ENCODE measurements around the gene RRM2.

The RRM2 gene

DNA sequence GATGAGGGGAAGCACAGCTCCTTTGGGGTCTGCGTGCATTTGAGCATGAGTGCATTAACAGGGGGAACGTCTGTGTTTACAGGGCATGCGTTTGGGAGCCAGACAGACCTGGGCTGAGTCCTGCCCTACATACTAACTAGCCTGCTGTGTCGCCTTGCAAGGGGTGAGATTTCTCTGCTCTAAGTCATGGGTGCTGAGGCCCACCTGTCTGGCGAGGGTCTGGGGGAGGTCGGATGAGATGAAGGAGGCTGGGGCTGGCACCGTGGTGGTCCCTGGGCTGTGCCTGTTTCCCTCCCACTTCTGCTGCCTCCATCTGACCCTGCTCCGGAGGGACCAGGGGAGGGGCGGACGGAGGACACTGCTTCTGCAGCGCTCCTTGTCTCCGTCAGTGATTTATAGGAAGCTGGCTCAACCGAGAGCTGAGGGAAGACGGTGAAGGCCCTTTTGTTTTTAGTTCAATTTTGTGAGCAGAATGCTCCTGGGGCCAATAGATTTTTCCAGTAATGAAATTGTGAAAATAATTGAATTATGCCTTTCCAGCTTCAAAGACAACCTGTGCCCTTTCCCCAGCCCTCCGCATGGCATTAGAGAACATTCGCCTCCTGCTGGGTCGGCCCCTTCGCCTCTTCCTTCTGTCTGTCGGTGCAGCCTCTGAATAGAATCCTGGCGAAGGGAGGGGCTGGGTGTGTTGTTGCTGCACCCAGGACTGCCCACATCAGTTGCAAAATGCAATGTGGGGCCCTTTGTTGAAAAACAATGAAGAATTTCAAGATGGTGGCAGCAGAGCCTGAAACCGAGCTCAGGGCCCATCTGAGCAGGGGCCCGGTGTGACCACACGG lies 49.7 kb downstream of the RRM2 start:
- no peak for DNase-seq

DNA sequence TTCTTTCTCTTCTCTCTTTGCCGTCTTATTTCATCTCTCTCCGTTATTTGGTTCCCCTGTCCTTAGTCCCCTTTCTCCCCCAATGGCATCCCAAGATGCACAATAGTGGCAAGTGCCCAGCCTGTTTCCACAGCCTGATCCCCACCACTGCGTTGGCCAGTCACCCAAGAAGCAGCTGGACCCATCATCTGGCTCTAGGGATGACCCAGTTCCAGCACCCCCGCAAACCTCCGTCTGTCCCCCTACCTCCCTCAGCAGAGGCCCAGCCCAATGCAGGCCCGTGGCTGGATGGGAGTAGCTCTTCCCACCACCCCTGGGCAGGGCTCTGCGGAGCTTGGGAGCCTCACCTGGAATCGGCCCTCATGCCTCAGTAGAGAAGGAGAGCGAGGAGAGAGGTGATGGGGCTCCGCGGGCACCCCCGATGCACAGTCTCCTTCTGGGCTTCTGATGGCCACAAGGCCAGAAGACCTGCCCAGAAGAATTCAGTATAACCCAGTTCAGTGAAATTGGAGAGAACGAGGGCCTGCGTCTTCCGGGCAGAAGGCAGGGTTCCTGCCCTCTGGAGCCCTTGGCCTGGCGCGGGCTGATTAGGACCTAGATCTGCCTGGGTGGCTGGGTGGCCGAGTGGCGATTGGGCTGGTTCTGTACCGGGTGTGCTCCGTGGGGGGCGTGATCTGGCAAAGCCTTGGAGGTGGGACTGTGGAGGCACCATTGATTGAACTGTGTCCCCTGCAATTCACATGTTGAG lies 50.9 kb downstream of the RRM2 start:
- DNase-seq, result no peak

- DNase-seq, result no peak
These were observed 51.6 kb downstream of the RRM2 start for GRCh38 chr2:10174173-10174572.

GRCh38 chr2:10175441-10175840 lies 52.9 kb downstream of the RRM2 start:
- no peak for DNase-seq

DNA sequence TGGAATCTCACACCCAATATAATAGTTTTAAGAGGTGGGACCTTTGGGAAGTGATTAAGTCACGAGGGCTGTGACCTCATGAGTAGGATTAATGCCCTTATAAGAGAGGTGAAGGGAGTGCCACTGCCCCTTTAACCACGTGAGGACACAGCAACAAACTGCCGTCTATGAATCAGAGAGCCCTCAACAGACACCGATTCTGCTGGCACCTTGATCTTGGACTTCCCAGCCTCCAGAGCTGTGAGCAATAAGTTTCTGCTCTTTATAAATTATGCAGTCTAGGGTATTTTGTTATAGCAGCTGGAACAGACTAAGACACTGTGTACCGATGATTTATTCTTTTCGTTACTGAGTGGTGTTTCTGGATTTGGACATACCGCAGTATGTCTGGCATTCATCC lies 56.2 kb downstream of the RRM2 start:
- DNase-seq, result no peak

- no peak for DNase-seq
These were observed 56.9 kb downstream of the RRM2 start for GRCh38 chr2:10179422-10179821.

DNA sequence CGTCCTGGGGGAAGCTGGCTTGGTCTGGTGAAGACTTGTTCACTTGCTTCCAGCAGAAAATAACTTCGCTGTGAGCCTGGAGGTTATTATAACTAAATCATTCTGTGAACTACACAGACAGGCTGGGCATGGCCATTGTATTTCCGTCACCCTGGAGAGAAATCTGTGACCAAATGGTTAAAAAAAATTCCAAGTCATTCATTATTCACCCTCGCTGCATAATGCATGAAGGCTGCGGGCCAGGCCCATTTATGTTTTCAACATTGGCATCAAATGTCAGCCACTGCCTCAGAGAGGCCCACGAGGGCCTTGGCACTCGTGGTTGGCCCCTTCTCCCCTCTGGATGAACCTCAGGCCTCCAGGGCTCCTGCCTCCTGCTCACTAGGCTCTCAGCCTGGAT lies 57.7 kb downstream of the RRM2 start:
- no peak for DNase-seq

All from right kidney (tissue), 1 donor.